IMR-90 (cell line): ENCODE measurements around the gene NMUR1. TPM values are rescaled to one million over a fixed set of nuclear protein-coding genes. Genes with fewer than 3 reads are reported as not detected.

ENCODE experiments used
- ATAC-seq: fragments of 200-7000 bp; cut with Tn5 transposase; 2 replicates; pipeline ENCODE4 v1.9.1; 2020; ENCODE audit warnings: low read depth, mild to moderate bottlenecking, moderate library complexity
- BruUV-seq: library from RNA; stranded (reverse); fragments of 400-500 nt; replicated peaks from 2 replicates; lab custom pipeline; 2021; lab: Mats Ljungman, UMichigan
- CTCF ChIA-PET: fragments of 300-600 bp; formaldehyde crosslinking; extraction: SDS; loops from one replicate; lab custom pipeline; 2021; ENCODE audit warnings: antibody characterized with exemption; lab: Yijun Ruan, JAX
- POLR2A ChIA-PET: fragments of 300-600 bp; sonication (Branson Sonifier 250); formaldehyde crosslinking; loops from one replicate; lab custom pipeline; 2022; ENCODE audit warnings: antibody characterized with exemption; ENCODE audit not compliant: unreplicated experiment; lab: Charles Lee
- DNase-seq: peaks from one replicate; pipeline ENCODE4 v3.0.0; 2013
- H2AFZ ChIP-seq: replicated peaks from 2 replicates; pipeline ENCODE3; 2013; ENCODE audit warnings: low read length, mild to moderate bottlenecking; ENCODE audit not compliant: poor library complexity
- H2AK5ac ChIP-seq: 2 replicates; pipeline ENCODE4 v1.6.1; 2013; ENCODE audit warnings: low read depth, low read length, inconsistent platforms
- H2AK9ac ChIP-seq: replicated peaks from 2 replicates; pipeline ENCODE3; 2013; ENCODE audit warnings: mild to moderate bottlenecking, low read depth, low read length, moderate library complexity; ENCODE audit not compliant: poor library complexity
- H2BK120ac ChIP-seq: 2 replicates; pipeline ENCODE4 v1.6.1; 2013; ENCODE audit warnings: low read depth, low read length, inconsistent platforms
- H2BK15ac ChIP-seq: 3 replicates; pipeline ENCODE4 v1.6.1; 2013; ENCODE audit warnings: low read depth, low read length, inconsistent platforms
- H2BK20ac ChIP-seq: 2 replicates; pipeline ENCODE4 v1.6.1; 2013; ENCODE audit warnings: low read depth, mild to moderate bottlenecking, inconsistent platforms, low read length, moderate library complexity
- H2BK5ac ChIP-seq: 2 replicates; pipeline ENCODE4 v1.6.1; 2013; ENCODE audit warnings: mild to moderate bottlenecking, low read depth, low read length, inconsistent platforms; ENCODE audit not compliant: poor library complexity, severe bottlenecking
- H3K14ac ChIP-seq: replicated peaks from 2 replicates; pipeline ENCODE4 v1.6.1; 2013; ENCODE audit warnings: low read depth, low read length, inconsistent platforms
- H3K18ac ChIP-seq: 2 replicates; pipeline ENCODE4 v1.6.1; 2013; ENCODE audit warnings: low read depth, low read length, control low read depth
- H3K23ac ChIP-seq: 2 replicates; pipeline ENCODE4 v1.6.1; 2013; ENCODE audit warnings: low read depth, low read length, inconsistent platforms
- H3K27ac ChIP-seq: 2 replicates; pipeline ENCODE4 v1.5.1; 2013; ENCODE audit warnings: mild to moderate bottlenecking, control low read depth, low read length; ENCODE audit not compliant: insufficient read depth
- H3K27me3 ChIP-seq: 2 replicates; pipeline ENCODE4 v1.6.1; 2013; ENCODE audit warnings: low read length; ENCODE audit not compliant: control insufficient read depth, insufficient read depth
- H3K36me3 ChIP-seq: 2 replicates; pipeline ENCODE4 v1.6.1; 2013; ENCODE audit warnings: low read length, mixed read lengths; ENCODE audit not compliant: control insufficient read depth, insufficient read depth
- H3K4ac ChIP-seq: 2 replicates; pipeline ENCODE4 v1.6.1; 2013; ENCODE audit warnings: low read depth, low read length, inconsistent platforms
- H3K4me1 ChIP-seq: 2 replicates; pipeline ENCODE4 v1.6.1; 2013; ENCODE audit warnings: low read length, mixed read lengths; ENCODE audit not compliant: control insufficient read depth, insufficient read depth
- H3K4me2 ChIP-seq: 2 replicates; pipeline ENCODE4 v1.6.1; 2013; ENCODE audit warnings: low read depth, mild to moderate bottlenecking, control low read depth, low read length, moderate library complexity
- H3K4me3 ChIP-seq: 2 replicates; pipeline ENCODE4 v1.5.1; 2013; ENCODE audit warnings: low read depth, mild to moderate bottlenecking, control low read depth, low read length, moderate library complexity; ENCODE audit not compliant: insufficient read depth
- H3K56ac ChIP-seq: 2 replicates; pipeline ENCODE4 v1.6.1; 2013; ENCODE audit warnings: low read length, inconsistent platforms; ENCODE audit not compliant: insufficient read depth; ENCODE audit errors: extremely low read depth
- H3K79me1 ChIP-seq, 2 experiments: 2 replicates each; pipeline ENCODE4 v1.6.1; 2013; ENCODE audit warnings: low read length in 2 of 2, inconsistent platforms in 1 of 2, low read depth in 1 of 2
- H3K9ac ChIP-seq: 2 replicates; pipeline ENCODE4 v1.6.1; 2013; ENCODE audit warnings: low read depth, low read length, control low read depth
- H3K9me1 ChIP-seq: 2 replicates; pipeline ENCODE4 v1.6.1; 2013; ENCODE audit warnings: low read length, inconsistent platforms; ENCODE audit not compliant: insufficient read depth
- H3K9me3 ChIP-seq: 2 replicates; pipeline ENCODE4 v1.6.1; 2013; ENCODE audit warnings: low read length; ENCODE audit not compliant: control insufficient read depth, insufficient read depth
- H4K20me1 ChIP-seq: 2 replicates; pipeline ENCODE4 v1.6.1; 2013; ENCODE audit warnings: low read length, inconsistent platforms; ENCODE audit not compliant: insufficient read depth
- H4K5ac ChIP-seq: 2 replicates; pipeline ENCODE4 v1.6.1; 2013; ENCODE audit warnings: mild to moderate bottlenecking, low read depth, low read length, control low read depth
- H4K8ac ChIP-seq, 2 experiments: 2 replicates each; pipeline ENCODE4 v1.6.1; 2013; ENCODE audit warnings: low read depth in 2 of 2, low read length in 2 of 2, control low read depth in 1 of 2, inconsistent platforms in 1 of 2
- H4K91ac ChIP-seq: 2 replicates; pipeline ENCODE4 v1.6.1; 2013; ENCODE audit warnings: low read depth, low read length, inconsistent platforms; ENCODE audit not compliant: insufficient read depth
- BHLHE40 ChIP-seq: fragments of 150-350 bp; IDR thresholded peaks from 2 replicates; pipeline ENCODE4 v1.6.1; 2016; ENCODE audit warnings: mild to moderate bottlenecking, low read depth, low read length
- CEBPB ChIP-seq: IDR thresholded peaks from 2 replicates; pipeline ENCODE4 v1.6.1; 2012; ENCODE audit warnings: low read depth, low read length, improper control_type of control experiment
- CHD1 ChIP-seq: IDR thresholded peaks from 2 replicates; pipeline ENCODE4 v1.6.1; 2012; ENCODE audit warnings: low read depth, low read length, improper control_type of control experiment
- FOS ChIP-seq: fragments of 150-350 bp; IDR thresholded peaks from 2 replicates; pipeline ENCODE4 v1.6.1; 2016; ENCODE audit warnings: low read depth, low read length
- MAZ ChIP-seq: IDR thresholded peaks from 2 replicates; pipeline ENCODE4 v1.6.1; 2012; ENCODE audit warnings: low read depth, mild to moderate bottlenecking, low read length, improper control_type of control experiment, moderate library complexity, borderline replicate concordance
- MXI1 ChIP-seq: IDR thresholded peaks from 2 replicates; pipeline ENCODE4 v1.6.1; 2012; ENCODE audit warnings: low read depth, mild to moderate bottlenecking, low read length, moderate library complexity, borderline replicate concordance
- NFE2L2 ChIP-seq: fragments of 150-350 bp; IDR thresholded peaks from 2 replicates; pipeline ENCODE4 v1.6.1; 2016; ENCODE audit warnings: low read depth, mild to moderate bottlenecking, low read length
- POLR2A ChIP-seq: IDR thresholded peaks from 2 replicates; pipeline ENCODE4 v1.6.1; 2012; ENCODE audit warnings: mild to moderate bottlenecking, low read depth, low read length
- RCOR1 ChIP-seq: IDR thresholded peaks from 2 replicates; pipeline ENCODE4 v1.6.1; 2012; ENCODE audit warnings: mild to moderate bottlenecking, low read length, improper control_type of control experiment; ENCODE audit not compliant: insufficient replicate concordance
- RFX5 ChIP-seq: IDR thresholded peaks from 2 replicates; pipeline ENCODE4 v1.8.0; 2012; ENCODE audit warnings: low read depth, mild to moderate bottlenecking, low read length, moderate library complexity
- SMC3 ChIP-seq: fragments of 150-350 bp; IDR thresholded peaks from 2 replicates; pipeline ENCODE4 v1.6.1; 2016; ENCODE audit warnings: low read depth, mild to moderate bottlenecking, antibody characterized with exemption, low read length, moderate library complexity
- WGBS, 2 experiments: methylation state at CpG; one replicate each; pipeline versions ENCODE4 v1.1.5 to v1.1.7; 2013; ENCODE audit warnings: missing lambda C conversion rate in 2 of 2; ENCODE audit not compliant: insufficient read length in 1 of 2; ENCODE audit errors: extremely low coverage in 2 of 2; 5-methylcytosine and 5-hydroxymethylcytosine counted together
- dilution Hi-C: fragments of 300-500 bp; cut with HindIII; formaldehyde crosslinking; loops from one replicate; pipeline ENCODE4 v1.14.3; 2018; ENCODE audit warnings: low sequenced_read_pairs; ENCODE audit not compliant: unreplicated experiment
- in situ Hi-C: fragments of 300-500 bp; cut with MboI; formaldehyde crosslinking; loops from 3 replicates; pipeline ENCODE4 v1.14.3; 2019; ENCODE audit warnings: low sequenced_read_pairs, inconsistent platforms, mixed read lengths
- intact Hi-C: fragments of 100-400 bp; cut with micrococcal nuclease; formaldehyde crosslinking; loops from 2 replicates; pipeline ENCODE4 v1.10.0; 2022
- polyA plus RNA-seq, 3 experiments: library from polyadenylated mRNA; depleted of rRNA; stranded (reverse); fragments of >200 nt; gene quantifications; 2 replicates each; pipeline ENCODE4 v1.2.3, GENCODE V29; 2012; ENCODE audit warnings: low replicate concordance in 1 of 3
- total RNA-seq: library from RNA; depleted of rRNA; stranded (reverse); fragments of >200 nt; gene quantifications from 2 replicates; pipeline ENCODE4 v1.2.3, GENCODE V29; 2012
- TF ChIP-seq, protein P1 (sequence below): conservative IDR thresholded peaks from 2 replicates; pipeline ENCODE4 v1.5.1; 2012; ENCODE audit warnings: mild to moderate bottlenecking, low read depth, low read length, improper control_type of control experiment
- TF ChIP-seq, protein P2 (sequence below): fragments of 150-350 bp; IDR thresholded peaks from 2 replicates; pipeline ENCODE4 v1.6.1; 2016; ENCODE audit warnings: low read depth, mild to moderate bottlenecking, low read length, moderate library complexity, borderline replicate concordance
- TF ChIP-seq, protein P3 (sequence below): fragments of 150-350 bp; IDR thresholded peaks from 2 replicates; pipeline ENCODE4 v1.6.1; 2017; ENCODE audit warnings: mild to moderate bottlenecking, antibody characterized with exemption, low read length, low read depth

Gene NMUR1
- total and polyA plus RNA-seq, 2 of the 4 experiments (the other 2 are of a cell fraction) = not detected

DNA sequence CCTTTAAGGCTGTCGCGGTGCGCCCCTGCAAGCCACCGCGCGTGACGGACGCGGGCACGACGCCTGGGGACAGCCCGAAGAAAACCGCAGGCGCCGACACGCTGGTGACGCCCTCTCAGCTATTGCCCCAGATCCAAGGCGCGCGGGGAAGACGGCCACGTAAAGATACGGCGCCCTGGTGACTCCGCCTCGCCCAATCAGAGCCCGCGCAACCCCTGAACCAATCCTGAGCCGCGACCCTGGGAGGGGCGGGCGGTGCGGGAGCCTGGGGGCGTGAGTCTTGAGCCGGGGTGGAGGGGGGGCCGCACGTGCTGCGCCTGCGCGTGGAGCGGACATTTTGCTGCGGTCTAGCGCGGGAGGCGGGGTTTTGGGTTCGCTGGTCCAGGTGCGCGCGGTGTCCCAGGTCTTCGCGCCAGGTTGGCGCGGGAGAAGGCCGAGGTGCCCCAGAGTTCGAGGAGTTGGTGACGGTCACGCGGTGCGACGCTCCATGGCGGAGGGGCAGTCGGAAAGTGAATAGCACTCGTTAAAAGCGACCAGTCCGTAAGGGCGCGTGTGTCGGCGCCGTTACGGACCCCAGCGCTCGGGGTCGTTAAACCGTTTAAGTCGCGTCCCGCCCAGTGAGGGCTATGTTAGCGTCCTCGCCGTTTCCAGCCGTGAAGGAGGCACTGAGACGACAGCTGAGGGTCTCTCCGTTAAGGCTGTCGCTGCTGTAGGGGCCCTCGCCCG, 15.9 kb downstream of the NMUR1 start:
- Histone ChIP-seq H3K14ac (peak overlapping the region; percentile 92), H3K27ac (peak overlapping the region; percentile 81), H2AK5ac (peak overlapping the region; percentile 69), H4K91ac (peak overlapping the region; percentile 78), H3K9me1 (no peaks in the 10 kb centered on the region), H3K4me2 (peak overlapping the region; percentile 97), H2BK5ac (peak overlapping the region; percentile 61), H4K8ac (peak overlapping the region; percentile 98 to 99), H2AFZ (peak overlapping the region; percentile 100), H3K9ac (peak overlapping the region; percentile 88), H3K9me3 (no peaks in the 10 kb centered on the region), H4K5ac (peak overlapping the region; percentile 78), H2BK120ac (peak overlapping the region; percentile 74; the same call in 1 of the 2 replicates), H2AK9ac (peak overlapping the region; percentile 56), H3K4me1 (0 out of 2 replicates have a peak, but pooled peaks cover 2% of the 10 kb centered on the region), H3K79me1 (peaks cover 0 to 8% of the 10 kb centered on the region in 2 experiments; a peak in 1 of 4 replicates), H3K4me3 (peak overlapping the region; percentile 90), H3K4ac (peak overlapping the region; percentile 89), H3K36me3 (no peaks in the 10 kb centered on the region), H3K18ac (peak overlapping the region; percentile 46), H3K56ac (peak overlapping the region; percentile 80), H2BK20ac (no peak overlapping the region), H3K27me3 (no peaks in the 10 kb centered on the region), H4K20me1 (no peaks in the 10 kb centered on the region), H3K23ac (peak overlapping the region; percentile 92), H2BK15ac (peak overlapping the region; percentile 52; the same call in 1 of the 3 replicates)
- DNase-seq (peak; percentile 93), ATAC-seq (peak; percentile 100)
- intact Hi-C loops (no loop called here), in situ Hi-C loops (no loop called here), dilution Hi-C loops (no loop called here)
- 2% methylated on average over 61 of the region's 87 CpGs; no CpG with 5 or more reads in 1 of the 2 experiments for WGBS, 2 experiments
- ChIA-PET CTCF (no interaction called here), POLR2A (interaction anchor here (0.7 kb wide), 1 partner anchor 47 kb away, joined by 3 read pairs; no protein-coding TSS in a partner anchor)
- BruUV-seq = no TSS peak
- peak; percentile 89 for TF ChIP-seq POLR2A
- TF ChIP-seq, protein P1, sequence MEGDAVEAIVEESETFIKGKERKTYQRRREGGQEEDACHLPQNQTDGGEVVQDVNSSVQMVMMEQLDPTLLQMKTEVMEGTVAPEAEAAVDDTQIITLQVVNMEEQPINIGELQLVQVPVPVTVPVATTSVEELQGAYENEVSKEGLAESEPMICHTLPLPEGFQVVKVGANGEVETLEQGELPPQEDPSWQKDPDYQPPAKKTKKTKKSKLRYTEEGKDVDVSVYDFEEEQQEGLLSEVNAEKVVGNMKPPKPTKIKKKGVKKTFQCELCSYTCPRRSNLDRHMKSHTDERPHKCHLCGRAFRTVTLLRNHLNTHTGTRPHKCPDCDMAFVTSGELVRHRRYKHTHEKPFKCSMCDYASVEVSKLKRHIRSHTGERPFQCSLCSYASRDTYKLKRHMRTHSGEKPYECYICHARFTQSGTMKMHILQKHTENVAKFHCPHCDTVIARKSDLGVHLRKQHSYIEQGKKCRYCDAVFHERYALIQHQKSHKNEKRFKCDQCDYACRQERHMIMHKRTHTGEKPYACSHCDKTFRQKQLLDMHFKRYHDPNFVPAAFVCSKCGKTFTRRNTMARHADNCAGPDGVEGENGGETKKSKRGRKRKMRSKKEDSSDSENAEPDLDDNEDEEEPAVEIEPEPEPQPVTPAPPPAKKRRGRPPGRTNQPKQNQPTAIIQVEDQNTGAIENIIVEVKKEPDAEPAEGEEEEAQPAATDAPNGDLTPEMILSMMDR = no peak
- TF ChIP-seq RFX5 = no peak
- TF ChIP-seq SMC3 = no peak
- TF ChIP-seq, protein P2, sequence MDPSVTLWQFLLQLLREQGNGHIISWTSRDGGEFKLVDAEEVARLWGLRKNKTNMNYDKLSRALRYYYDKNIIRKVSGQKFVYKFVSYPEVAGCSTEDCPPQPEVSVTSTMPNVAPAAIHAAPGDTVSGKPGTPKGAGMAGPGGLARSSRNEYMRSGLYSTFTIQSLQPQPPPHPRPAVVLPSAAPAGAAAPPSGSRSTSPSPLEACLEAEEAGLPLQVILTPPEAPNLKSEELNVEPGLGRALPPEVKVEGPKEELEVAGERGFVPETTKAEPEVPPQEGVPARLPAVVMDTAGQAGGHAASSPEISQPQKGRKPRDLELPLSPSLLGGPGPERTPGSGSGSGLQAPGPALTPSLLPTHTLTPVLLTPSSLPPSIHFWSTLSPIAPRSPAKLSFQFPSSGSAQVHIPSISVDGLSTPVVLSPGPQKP = no peak
- TF ChIP-seq FOS = no peak
- TF ChIP-seq NFE2L2 = no peak
- TF ChIP-seq BHLHE40 = peak; percentile 85
- TF ChIP-seq MAZ = peak; percentile 82
- TF ChIP-seq, protein P3, sequence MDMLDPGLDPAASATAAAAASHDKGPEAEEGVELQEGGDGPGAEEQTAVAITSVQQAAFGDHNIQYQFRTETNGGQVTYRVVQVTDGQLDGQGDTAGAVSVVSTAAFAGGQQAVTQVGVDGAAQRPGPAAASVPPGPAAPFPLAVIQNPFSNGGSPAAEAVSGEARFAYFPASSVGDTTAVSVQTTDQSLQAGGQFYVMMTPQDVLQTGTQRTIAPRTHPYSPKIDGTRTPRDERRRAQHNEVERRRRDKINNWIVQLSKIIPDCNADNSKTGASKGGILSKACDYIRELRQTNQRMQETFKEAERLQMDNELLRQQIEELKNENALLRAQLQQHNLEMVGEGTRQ = peak; percentile 88
- TF ChIP-seq RCOR1 = no peak
- TF ChIP-seq MXI1 = peak; percentile 67; the same call in 1 of the 2 replicates
- peak; percentile 88 for TF ChIP-seq CEBPB
- TF ChIP-seq CHD1 = no peak
